AG04450 (cell line): Measurements from ENCODE around the gene ABCB11. TPM values are rescaled to one million over a fixed set of nuclear protein-coding genes. Genes with fewer than 3 reads are reported as not detected.

Experiments used
- CTCF ChIA-PET: fragments of 300-600, 350-600 bp; formaldehyde crosslinking; extraction: SDS; loops from one replicate; lab custom pipeline; 2022; ENCODE audit warnings: antibody characterized with exemption, inconsistent platforms; lab: Charles Lee
- POLR2A ChIA-PET: fragments of 350-600 bp; formaldehyde crosslinking; extraction: SDS; loops from one replicate; lab custom pipeline; 2021; ENCODE audit warnings: antibody characterized with exemption, inconsistent platforms; lab: Yijun Ruan, JAX
- DNase-seq: peaks from one replicate; pipeline ENCODE4 v3.0.0-alpha.2; 2011; ENCODE audit warnings: low read depth, low spot score
- H3K27ac ChIP-seq: one replicate; pipeline ENCODE4 v1.5.1; 2012; ENCODE audit warnings: low read depth, low read length, control low read depth
- H3K27me3 ChIP-seq: one replicate; pipeline ENCODE4 v1.6.0; 2012; ENCODE audit warnings: low read length; ENCODE audit not compliant: control insufficient read depth, insufficient read depth
- H3K4me3 ChIP-seq: 2 replicates; pipeline ENCODE4 v1.5.1; 2011; ENCODE audit warnings: mild to moderate bottlenecking, low read depth, low read length, control low read depth
- H3K9me3 ChIP-seq: 2 replicates; pipeline ENCODE4 v1.5.1; 2012; ENCODE audit warnings: low read length; ENCODE audit not compliant: control insufficient read depth, insufficient read depth
- polyA plus RNA-seq: library from polyadenylated mRNA; depleted of rRNA; stranded (reverse); fragments of >200 nt; gene quantifications from 2 replicates; pipeline ENCODE4 v1.2.3, GENCODE V29; 2011
- TF ChIP-seq, protein P1 (sequence below): IDR thresholded peaks from 2 replicates; pipeline ENCODE4 v1.5.1; 2011; ENCODE audit warnings: low read depth, low read length, control low read depth, inconsistent platforms

The ABCB11 gene
- polyA plus RNA-seq, 1 experiment = not detected

- POLR2A ChIA-PET = no interaction called here
- CTCF ChIA-PET = no interaction called here
- no peaks in the 10 kb centered on the region for H3K27me3 ChIP-seq
- H3K27ac ChIP-seq = no peak overlapping the region
- no peak for DNase-seq
- no peak overlapping the region for H3K4me3 ChIP-seq
- TF ChIP-seq, protein P1, sequence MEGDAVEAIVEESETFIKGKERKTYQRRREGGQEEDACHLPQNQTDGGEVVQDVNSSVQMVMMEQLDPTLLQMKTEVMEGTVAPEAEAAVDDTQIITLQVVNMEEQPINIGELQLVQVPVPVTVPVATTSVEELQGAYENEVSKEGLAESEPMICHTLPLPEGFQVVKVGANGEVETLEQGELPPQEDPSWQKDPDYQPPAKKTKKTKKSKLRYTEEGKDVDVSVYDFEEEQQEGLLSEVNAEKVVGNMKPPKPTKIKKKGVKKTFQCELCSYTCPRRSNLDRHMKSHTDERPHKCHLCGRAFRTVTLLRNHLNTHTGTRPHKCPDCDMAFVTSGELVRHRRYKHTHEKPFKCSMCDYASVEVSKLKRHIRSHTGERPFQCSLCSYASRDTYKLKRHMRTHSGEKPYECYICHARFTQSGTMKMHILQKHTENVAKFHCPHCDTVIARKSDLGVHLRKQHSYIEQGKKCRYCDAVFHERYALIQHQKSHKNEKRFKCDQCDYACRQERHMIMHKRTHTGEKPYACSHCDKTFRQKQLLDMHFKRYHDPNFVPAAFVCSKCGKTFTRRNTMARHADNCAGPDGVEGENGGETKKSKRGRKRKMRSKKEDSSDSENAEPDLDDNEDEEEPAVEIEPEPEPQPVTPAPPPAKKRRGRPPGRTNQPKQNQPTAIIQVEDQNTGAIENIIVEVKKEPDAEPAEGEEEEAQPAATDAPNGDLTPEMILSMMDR = no peak
- H3K9me3 ChIP-seq = no peaks in the 10 kb centered on the region
Observed at GRCh38 chr2:168976034-168976654, 55.0 kb downstream of the ABCB11 start.

DNA sequence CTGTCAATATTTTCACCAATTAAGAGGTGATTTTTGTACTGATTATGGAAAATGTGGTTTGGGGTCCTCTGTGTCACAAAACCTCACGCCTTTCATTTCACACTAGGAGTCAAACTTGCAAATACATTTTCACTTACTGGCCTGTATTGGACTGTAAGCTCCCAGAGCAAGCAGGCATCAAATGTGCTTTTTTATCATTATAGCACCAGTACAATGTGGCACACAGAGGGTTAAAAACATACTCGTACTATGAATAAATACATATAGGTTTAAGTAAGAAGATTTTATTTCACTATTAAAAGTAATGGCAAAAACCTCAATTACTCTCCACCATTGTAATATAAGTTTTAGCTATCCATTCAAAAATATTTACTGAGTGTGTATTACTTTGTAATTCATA is 56.7 kb downstream of the ABCB11 start:
- no peak overlapping the region for H3K27ac ChIP-seq
- no peak for DNase-seq
- TF ChIP-seq, protein P1 = no peak
- H3K4me3 ChIP-seq = no peak overlapping the region
- no peaks in the 10 kb centered on the region for H3K27me3 ChIP-seq
- H3K9me3 ChIP-seq = no peaks in the 10 kb centered on the region
- POLR2A ChIA-PET = no interaction called here
- CTCF ChIA-PET = no interaction called here

DNA sequence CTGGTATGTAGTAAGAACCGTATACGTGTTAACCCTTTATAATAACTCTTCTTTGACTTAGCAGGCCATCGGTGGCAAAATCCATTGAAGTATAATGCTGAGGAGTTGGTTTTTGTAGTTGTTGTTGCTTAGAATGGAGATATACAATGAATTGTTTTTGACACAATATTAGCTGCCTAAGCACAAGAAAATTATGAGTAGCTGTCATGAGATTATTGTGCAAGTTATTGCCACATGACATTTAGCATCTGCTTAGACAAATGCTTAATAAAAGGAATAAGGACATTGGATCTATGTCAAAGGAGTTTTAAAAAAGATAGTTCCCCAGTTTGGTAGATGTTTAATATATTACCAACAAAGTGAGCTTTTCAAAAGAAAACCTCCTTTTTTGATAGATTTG is 59.9 kb downstream of the ABCB11 start:
- POLR2A ChIA-PET = no interaction called here
- no peak overlapping the region for H3K4me3 ChIP-seq
- H3K9me3 ChIP-seq = no peaks in the 10 kb centered on the region
- no peak overlapping the region for H3K27ac ChIP-seq
- no peak for DNase-seq
- CTCF ChIA-PET = interaction anchor here (1.0 kb wide), 1 partner anchor 9 kb away, joined by 4 read pairs; no protein-coding TSS in a partner anchor
- no peaks in the 10 kb centered on the region for H3K27me3 ChIP-seq
- TF ChIP-seq, protein P1 = no peak

- TF ChIP-seq, protein P1 = no peak
- H3K27ac ChIP-seq = no peak overlapping the region
- CTCF ChIA-PET = interaction anchor here (1.0 kb wide), 1 partner anchor 9 kb away, joined by 4 read pairs; no protein-coding TSS in a partner anchor
- H3K27me3 ChIP-seq = no peaks in the 10 kb centered on the region
- no peaks in the 10 kb centered on the region for H3K9me3 ChIP-seq
- H3K4me3 ChIP-seq = no peak overlapping the region
- POLR2A ChIA-PET = no interaction called here
- no peak for DNase-seq
Observed at GRCh38 chr2:168970711-168971233, 60.4 kb downstream of the ABCB11 start.

- no peak overlapping the region for H3K4me3 ChIP-seq
- H3K27ac ChIP-seq = no peak overlapping the region
- DNase-seq = no peak
- TF ChIP-seq, protein P1 = no peak
- no peaks in the 10 kb centered on the region for H3K27me3 ChIP-seq
- POLR2A ChIA-PET = no interaction called here
- no peaks in the 10 kb centered on the region for H3K9me3 ChIP-seq
- CTCF ChIA-PET = interaction anchor here (1.0 kb wide), 1 partner anchor 8 kb away, joined by 7 read pairs; no protein-coding TSS in a partner anchor
Observed at GRCh38 chr2:168969865-168970264, 61.3 kb downstream of the ABCB11 start.
